ENCODE results near the gene SLC16A12. TPM values are rescaled to one million over a fixed set of nuclear protein-coding genes. Genes with fewer than 3 reads are reported as not detected.

The SLC16A12 gene
- total and polyA plus RNA-seq, 2 of the 13 experiments (the other 11 are each of a cell fraction or from before 2014, with no cell fraction given) = 0.02 TPM; not detected in 1

DNA sequence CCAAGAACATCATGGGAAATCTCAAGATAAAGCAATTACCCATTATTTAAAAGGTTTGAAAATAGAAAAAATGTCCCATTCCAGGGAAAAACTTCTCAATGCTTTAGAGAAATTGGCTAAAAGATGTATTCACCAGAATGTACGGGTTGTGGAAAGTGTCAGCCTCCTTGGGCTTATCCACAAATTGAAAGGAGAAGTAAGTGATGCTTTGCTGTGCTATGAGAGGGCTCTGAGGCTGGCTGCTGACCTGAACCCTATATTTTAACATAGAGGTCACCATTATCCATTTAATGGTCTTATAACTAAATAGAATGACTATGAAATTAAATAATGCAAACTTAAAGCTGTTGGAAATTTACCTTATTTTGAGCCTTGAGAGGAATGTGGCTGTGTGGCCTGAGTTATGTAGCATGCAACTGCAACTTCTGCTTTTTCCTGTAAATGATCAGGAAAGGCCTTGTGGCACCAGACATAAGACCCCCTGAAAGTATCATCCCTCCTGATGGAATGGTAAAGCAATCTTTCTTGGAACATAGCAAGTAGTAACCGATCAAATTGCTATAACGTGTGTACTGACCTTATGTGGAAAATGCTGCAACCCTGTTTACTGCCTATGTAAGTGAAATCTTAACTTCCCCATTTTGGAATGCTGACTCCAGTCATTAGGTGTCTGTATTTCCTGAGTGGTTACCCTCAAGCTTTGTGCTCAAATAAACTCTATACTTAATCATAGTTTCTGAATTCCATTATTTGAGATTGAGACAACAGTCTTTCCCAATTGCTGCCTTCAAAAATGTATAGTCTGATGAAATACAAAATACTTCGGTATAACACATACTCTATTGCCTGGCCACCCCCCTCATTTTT lies 150.7 kb downstream of the SLC16A12 start (continued):
- TF ChIP-seq ZNF142 (CRISPR knock-in tag; IDR thresholded peaks at IDR 0.05) = no peak

DNA sequence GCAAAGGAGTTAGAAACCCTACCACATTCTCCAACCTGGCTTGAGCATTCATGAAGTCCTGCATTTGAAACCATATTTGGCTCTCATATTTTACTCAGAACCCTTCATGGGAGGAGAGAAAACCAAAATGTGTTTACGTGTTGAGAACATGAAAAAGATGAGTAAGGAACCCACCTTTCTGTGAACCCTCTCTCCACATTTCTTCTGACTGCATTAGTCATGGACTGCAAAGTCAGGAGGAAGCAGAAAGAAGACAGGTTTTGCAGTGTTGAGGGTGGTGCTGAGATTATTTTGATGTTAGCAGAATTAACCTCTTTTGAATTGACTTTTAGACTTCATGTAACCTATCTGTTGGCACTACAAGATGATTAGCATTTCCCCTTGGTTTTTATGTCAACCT lies 152.6 kb downstream of the SLC16A12 start:
- ChIA-PET POLR2A (no interaction called here), CTCF (ENCODE audit: low intra/inter-chr PET ratio, low total read pairs) (no interaction called here)
- TF ChIP-seq ARID2 (CRISPR knock-in tag; IDR thresholded peaks at IDR 0.05; ENCODE audit: borderline replicate concordance) = no peak
- TF ChIP-seq ZNF367 (CRISPR knock-in tag; IDR thresholded peaks at IDR 0.05; ENCODE audit: borderline replicate concordance) = no peak
- TF ChIP-seq E2F5 (CRISPR knock-in tag; conservative IDR thresholded peaks at IDR 0.05) = no peak
- TF ChIP-seq MEIS2 (CRISPR knock-in tag; IDR thresholded peaks at IDR 0.05) = no peak
- TF ChIP-seq ZSCAN20 (CRISPR knock-in tag; IDR thresholded peaks at IDR 0.05; ENCODE audit: borderline replicate concordance) = no peak
- TF ChIP-seq KDM6A (CRISPR knock-in tag; IDR thresholded peaks at IDR 0.05; ENCODE audit: low read depth) = no peak
- TF ChIP-seq RNF219 (CRISPR knock-in tag; IDR thresholded peaks at IDR 0.05) = no peak
- no peak for TF ChIP-seq ZNF7 (CRISPR knock-in tag; IDR thresholded peaks at IDR 0.05)
- no peak for TF ChIP-seq ZNF432 (CRISPR knock-in tag; IDR thresholded peaks at IDR 0.05; ENCODE audit: borderline replicate concordance)
- TF ChIP-seq ZNF546 (CRISPR knock-in tag; conservative IDR thresholded peaks at IDR 0.05) = no peak

More for the DNA sequence above, 152.6 kb downstream of the SLC16A12 start:
- Histone ChIP-seq H3K4me2 (ENCODE audit: low read depth, low read length) (no peak overlapping the region), H2AFZ (ENCODE audit: low read length) (no peak overlapping the region), H3K9me3 (ENCODE audit: low read length) (no peaks in the 10 kb centered on the region), H4K20me1 (ENCODE audit: insufficient read depth, low read length) (no peaks in the 10 kb centered on the region), H3K27ac (ENCODE audit: extremely low read length, insufficient read depth, low read length) (no peak overlapping the region), H3K9ac (ENCODE audit: insufficient read depth, low read depth, low read length) (no peak overlapping the region), H3K27me3 (ENCODE audit: control insufficient read depth in 1 of 2, insufficient read depth in 2 of 2, low read length in 2 of 2) (no peaks in the 10 kb centered on the region), H3K79me2 (ENCODE audit: insufficient read depth, low read length) (no peaks in the 10 kb centered on the region), H3K36me3 (replicated peaks in 1 of 2; ENCODE audit: control insufficient read depth in 1 of 2, insufficient read depth in 2 of 2, low read length in 2 of 2) (no peaks in the 10 kb centered on the region), H3K4me3 (replicated peaks in 1 of 3; ENCODE audit: insufficient read depth in 1 of 3, low read depth in 2 of 3, low read length in 3 of 3) (no peak overlapping the region), H3K4me1 (ENCODE audit: insufficient read depth, low read length) (no peaks in the 10 kb centered on the region)
- intact Hi-C loops (cut with micrococcal nuclease; ENCODE audit: unreplicated experiment) (no loop called here), in situ Hi-C loops (cut with HindIII; ENCODE audit: extremely low pct_ligation_motif_present, low pct_unique_long_range_greater_than_20kb) (no loop called here)
- ATAC-seq = no peak
- FAIRE-seq = no peak
- BruUV-seq (replicated peaks) = no TSS peak
- WGBS (ENCODE audit: low lambda C conversion rate) = 25% methylated on average over 1 of the region's 1 CpG
- DNase-seq (ENCODE audit: low spot score) = no peak
